NCI-H2107 (cell line): ENCODE data around the gene LRRC55.
"Not testable (repeated sequence)": the region's sequence is repeated elsewhere in the genome, so short reads cannot be mapped to it uniquely, and the experiment has no call there.

Source experiments
- DNase-seq: peaks from one replicate; lab custom pipeline; 2025; lab: John Stamatoyannopoulos, UW

Gene LRRC55

DNA sequence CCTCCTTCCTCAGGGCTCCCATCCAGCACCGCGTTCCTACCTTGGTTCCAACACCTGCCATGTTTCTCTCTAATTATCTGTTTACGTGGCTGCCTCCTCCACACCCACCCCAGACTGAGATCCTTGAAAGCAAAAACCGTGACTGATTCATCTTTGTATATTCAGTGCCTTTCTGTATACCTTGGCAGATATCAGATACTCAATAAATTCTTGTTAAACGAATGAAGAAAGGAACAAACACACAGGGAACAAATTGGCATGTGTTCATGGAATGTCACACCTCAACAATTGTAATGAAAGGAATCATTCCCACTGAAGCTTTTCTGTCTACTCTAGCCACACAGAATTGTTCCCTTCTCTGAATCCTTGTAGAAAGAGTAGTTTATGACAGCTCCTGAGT is 20.4 kb upstream of the LRRC55 start:
- no peak for DNase-seq

GRCh38 chr11:57162179-57162898 is 19.4 kb upstream of the LRRC55 start:
- no peak for DNase-seq

- no peak for DNase-seq
Observed at GRCh38 chr11:57163160-57163868, 18.4 kb upstream of the LRRC55 start.

DNA sequence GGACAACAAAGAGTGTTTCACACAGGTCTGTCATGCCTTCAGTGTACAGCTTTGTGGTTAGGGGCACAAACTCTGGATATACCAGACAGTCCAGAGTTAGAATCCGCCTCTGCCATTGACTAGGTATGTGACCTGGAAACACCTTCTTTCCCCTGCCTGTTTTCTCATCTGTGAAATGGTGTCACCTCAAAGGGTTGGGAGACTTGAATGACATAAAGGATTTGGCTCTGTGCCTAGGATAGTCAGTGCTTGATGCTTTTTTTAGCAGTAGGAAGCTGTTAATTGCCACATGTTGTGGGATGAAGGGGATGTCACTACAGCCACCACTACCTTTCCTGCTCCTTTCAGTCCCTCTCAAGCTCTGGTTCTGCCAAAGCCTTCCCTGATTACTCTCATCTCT is 17.4 kb upstream of the LRRC55 start:
- no peak for DNase-seq

GRCh38 chr11:57167125-57167846 is 14.5 kb upstream of the LRRC55 start:
- no peak for DNase-seq

DNA sequence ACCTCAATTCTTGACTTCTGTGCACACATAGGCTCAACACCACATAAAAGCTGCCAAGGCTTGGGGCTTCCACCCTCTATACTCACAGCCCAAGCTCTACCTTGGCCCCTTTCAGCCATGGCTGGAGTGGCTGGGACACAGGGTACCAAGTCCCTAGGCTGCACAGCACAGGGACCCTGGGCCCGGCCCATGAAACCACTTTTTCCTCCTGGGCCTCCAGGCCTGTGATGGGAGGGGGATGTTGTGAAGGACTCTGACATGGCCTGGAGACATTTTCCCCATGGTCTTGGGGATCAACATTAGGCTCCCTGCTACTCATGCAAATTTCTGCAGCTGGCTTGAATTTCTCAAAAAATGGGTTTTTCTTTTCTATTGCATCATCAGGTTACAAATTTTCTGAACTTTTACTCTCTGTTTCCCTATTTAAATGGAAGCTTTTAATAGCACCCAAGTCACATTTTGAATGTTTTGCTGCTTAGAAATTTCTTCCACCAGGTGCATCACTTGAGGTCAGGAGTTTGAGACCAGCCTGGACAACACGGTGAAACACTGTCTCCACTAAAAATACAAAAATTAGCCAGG is 11.9 kb upstream of the LRRC55 start:
- not testable (repeated sequence) for DNase-seq

GRCh38 chr11:57172031-57172430 is 9.7 kb upstream of the LRRC55 start:
- DNase-seq = no peak

GRCh38 chr11:57174656-57175055 is 7.1 kb upstream of the LRRC55 start:
- DNase-seq = no peak

- DNase-seq = no peak
Observed at GRCh38 chr11:57175478-57175877, 6.3 kb upstream of the LRRC55 start.

GRCh38 chr11:57178334-57178733 is 3.4 kb upstream of the LRRC55 start:
- no peak for DNase-seq

DNA sequence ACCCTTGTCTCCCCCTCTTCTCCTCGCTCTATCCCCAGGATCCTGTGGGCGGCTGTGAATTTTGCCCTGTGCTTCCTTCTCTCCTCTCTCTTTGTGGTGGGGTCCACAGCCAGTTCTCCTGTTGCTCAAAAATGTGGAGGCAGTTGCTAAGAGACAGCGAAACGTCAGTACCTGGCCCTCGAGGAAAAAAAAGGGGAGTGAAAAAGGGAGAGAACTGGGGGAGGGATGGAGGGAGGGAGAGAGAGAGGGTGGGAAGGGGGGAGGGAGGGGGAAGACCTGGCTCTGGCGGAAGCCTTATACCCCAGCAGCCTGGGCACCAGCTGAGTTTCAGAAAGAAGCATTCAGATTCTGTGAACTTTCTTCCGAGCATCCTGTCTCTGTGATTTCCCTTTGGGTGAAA is 2.1 kb upstream of the LRRC55 start:
- DNase-seq = no peak

DNA sequence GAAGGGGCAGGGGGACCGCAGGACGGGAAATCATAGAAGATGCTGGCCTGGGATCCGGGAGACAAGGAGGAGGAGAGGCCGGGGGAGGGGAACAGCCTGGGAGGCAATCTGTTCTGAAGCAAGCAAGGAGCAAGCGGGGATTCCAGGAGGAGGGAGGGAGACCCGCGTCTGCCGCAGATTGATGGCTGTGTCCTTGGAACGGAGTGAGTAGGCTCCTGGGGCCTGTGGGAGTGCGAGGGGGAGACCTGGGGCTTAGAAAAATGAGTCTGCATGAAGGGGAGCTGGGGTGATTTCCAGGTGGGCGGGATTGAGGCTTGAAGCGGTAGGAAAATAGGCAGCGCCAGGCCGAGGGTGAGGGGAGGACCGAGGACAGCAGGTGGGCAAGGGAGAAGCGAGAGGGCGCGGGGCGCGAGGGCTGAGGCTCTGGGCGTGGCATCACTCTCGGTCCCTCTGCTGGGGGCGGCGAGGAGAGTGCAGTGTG is 1.6 kb upstream of the LRRC55 start:
- no peak for DNase-seq

GRCh38 chr11:57180964-57181363 is 789 bp upstream of the LRRC55 start:
- DNase-seq = no peak

GRCh38 chr11:57182896-57183295 is 1.1 kb downstream of the LRRC55 start:
- DNase-seq = no peak

- no peak for DNase-seq
Observed at GRCh38 chr11:57190548-57190947, 8.8 kb downstream of the LRRC55 start.

- no peak for DNase-seq
Observed at GRCh38 chr11:57191311-57192219, 9.8 kb downstream of the LRRC55 start.

DNA sequence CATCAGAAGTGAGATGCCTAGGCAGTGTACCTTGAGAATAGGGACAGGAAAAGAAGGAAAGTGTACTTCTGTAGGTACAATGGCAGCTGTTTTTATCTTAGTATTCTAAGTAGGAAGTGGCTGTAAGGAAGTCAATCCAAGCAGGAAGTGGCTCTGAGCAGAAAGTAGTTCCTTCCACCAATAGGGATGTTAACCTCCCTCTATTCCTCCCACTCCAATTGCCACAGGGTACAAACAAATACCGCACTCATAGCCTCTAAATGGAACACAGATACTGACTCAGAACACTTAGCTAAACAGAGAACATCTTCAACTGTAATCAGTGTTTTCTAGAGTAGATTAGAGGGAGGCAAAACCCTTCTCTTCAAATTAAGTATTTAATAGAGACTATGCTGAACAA is 10.6 kb downstream of the LRRC55 start:
- DNase-seq = no peak

- DNase-seq = no peak
Observed at GRCh38 chr11:57196596-57196995, 14.8 kb downstream of the LRRC55 start.

- no peak for DNase-seq
Observed at GRCh38 chr11:57197762-57198161, 16.0 kb downstream of the LRRC55 start.

DNA sequence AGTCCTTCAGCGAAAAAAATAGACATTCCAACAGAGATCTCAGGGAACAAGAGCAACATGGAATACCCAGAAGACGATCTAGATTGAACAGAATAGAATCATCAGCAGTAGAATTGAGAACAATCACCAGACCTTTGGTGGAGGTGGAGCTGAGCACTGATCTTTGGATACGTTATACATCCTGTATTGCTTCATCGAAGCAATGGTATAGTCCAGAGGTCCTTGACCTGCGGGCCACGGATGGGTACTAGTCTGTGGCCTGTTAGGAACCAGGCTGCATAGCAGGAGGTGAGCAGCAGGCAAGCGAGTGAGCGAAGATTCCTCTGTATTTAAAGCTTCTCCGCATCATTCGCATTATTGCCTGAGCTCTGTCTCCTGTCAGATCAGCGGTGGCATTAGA is 17.6 kb downstream of the LRRC55 start:
- DNase-seq = no peak

- no peak for DNase-seq
Observed at GRCh38 chr11:57200917-57201316, 19.2 kb downstream of the LRRC55 start.

- DNase-seq = no peak
Observed at GRCh38 chr11:57202281-57202680, 20.5 kb downstream of the LRRC55 start.
